H1 (cell line): ENCODE measurements around the gene ARHGAP24. TPM values are rescaled to one million over a fixed set of nuclear protein-coding genes. Genes with fewer than 3 reads are reported as not detected.

Experiments
- CTCF ChIA-PET: fragments of 300-600 bp; sonication (Branson Sonifier 250); formaldehyde crosslinking; loops from one replicate; lab custom pipeline; 2021; ENCODE audit not compliant: partially characterized antibody; lab: Charles Lee
- POLR2A ChIA-PET: fragments of 300-600 bp; sonication (Branson Sonifier 250); formaldehyde crosslinking; loops from one replicate; lab custom pipeline; 2021; ENCODE audit warnings: inconsistent platforms; ENCODE audit not compliant: partially characterized antibody; lab: Charles Lee
- DNase-seq, 2 experiments: peaks; one replicate each; pipeline versions ENCODE4 v3.0.0 to v3.0.0-alpha.2; 2010 to 2022; ENCODE audit warnings: low spot score in 2 of 2, low read depth in 1 of 2, mixed read lengths in 1 of 2
- FAIRE-seq: peaks from 2 replicates; lab custom pipeline; 2011; peaks lifted over from hg19 to GRCh38; lab: Jason Lieb, UNC
- H2AFZ ChIP-seq: 2 replicates; pipeline ENCODE4 v1.8.1; 2012; ENCODE audit warnings: low read length, inconsistent platforms
- H2AK5ac ChIP-seq: 2 replicates; pipeline ENCODE4 v1.6.1; 2013; ENCODE audit warnings: low read depth, low read length
- H2BK120ac ChIP-seq: replicated peaks from 2 replicates; pipeline ENCODE3; 2013; ENCODE audit warnings: low read depth, low read length, inconsistent platforms
- H2BK12ac ChIP-seq: 2 replicates; pipeline ENCODE4 v1.6.1; 2013; ENCODE audit warnings: low read depth, low read length
- H2BK15ac ChIP-seq: 2 replicates; pipeline ENCODE4 v1.6.1; 2013; ENCODE audit warnings: low read length
- H2BK20ac ChIP-seq: 2 replicates; pipeline ENCODE4 v1.6.1; 2013; ENCODE audit warnings: low read length
- H2BK5ac ChIP-seq: 2 replicates; pipeline ENCODE4 v1.6.1; 2013; ENCODE audit warnings: low read depth, low read length
- H3K14ac ChIP-seq: 2 replicates; pipeline ENCODE4 v1.6.1; 2013; ENCODE audit warnings: inconsistent platforms; ENCODE audit not compliant: insufficient read length
- H3K18ac ChIP-seq: 2 replicates; pipeline ENCODE4 v1.6.1; 2013; ENCODE audit warnings: low read length; ENCODE audit errors: extremely low read depth
- H3K23ac ChIP-seq: 2 replicates; pipeline ENCODE4 v1.6.1; 2013; ENCODE audit warnings: inconsistent platforms; ENCODE audit not compliant: insufficient read length
- H3K23me2 ChIP-seq: 2 replicates; pipeline ENCODE4 v1.6.1; 2013; ENCODE audit warnings: low read depth, low read length
- H3K27ac ChIP-seq: 2 replicates; pipeline ENCODE4 v1.6.1; 2011; ENCODE audit warnings: low read depth, low read length, inconsistent platforms
- H3K27me3 ChIP-seq, 4 experiments: replicated peaks in 1 of 4; 1 replicate in 1 of 4; 2 replicates in 3 of 4; pipeline versions ENCODE4 v1.6.1 to v1.8.1; 2011 to 2013; ENCODE audit warnings: low read length in 3 of 4, mild to moderate bottlenecking in 3 of 4, inconsistent platforms in 2 of 4, mixed read lengths in 2 of 4, moderate library complexity in 1 of 4; ENCODE audit not compliant: control insufficient read depth in 3 of 4, insufficient read depth in 3 of 4; ENCODE audit errors: extremely low read depth in 1 of 4
- H3K36me3 ChIP-seq, 4 experiments: 2 replicates each; pipeline versions ENCODE4 v1.6.1 to v1.8.1; 2011 to 2013; ENCODE audit warnings: mild to moderate bottlenecking in 4 of 4, low read length in 3 of 4, moderate library complexity in 2 of 4, control low read depth in 1 of 4, inconsistent platforms in 1 of 4; ENCODE audit not compliant: insufficient read depth in 4 of 4, control insufficient read depth in 2 of 4
- H3K4ac ChIP-seq: replicated peaks from 2 replicates; pipeline ENCODE3; 2013; ENCODE audit warnings: low read length, low read depth, mixed read lengths, inconsistent platforms; ENCODE audit not compliant: insufficient read length
- H3K4me1 ChIP-seq, 4 experiments: replicated peaks in 1 of 4; 1 replicate in 1 of 4; 2 replicates in 3 of 4; pipeline versions ENCODE4 v1.6.1 to v1.8.1; 2011 to 2013; ENCODE audit warnings: low read length in 3 of 4, inconsistent platforms in 2 of 4, mixed read lengths in 1 of 4; ENCODE audit not compliant: insufficient read depth in 4 of 4, control insufficient read depth in 3 of 4
- H3K4me2 ChIP-seq, 2 experiments: 2 replicates each; pipeline versions ENCODE4 v1.6.1 to v1.8.1; 2011 to 2013; ENCODE audit warnings: low read depth in 2 of 2, low read length in 2 of 2, control low read depth in 1 of 2, inconsistent platforms in 1 of 2, mild to moderate bottlenecking in 1 of 2; ENCODE audit not compliant: insufficient read depth in 1 of 2
- H3K4me3 ChIP-seq, 4 experiments: fragments of 200-600, 300-600 bp in 1 of 4; sonication (generic), shearing (Covaris generic), sonication (Bioruptor Twin) in 1 of 4; 2 replicates each; pipeline versions ENCODE4 v1.5.1 to v1.8.1; 2011 to 2016; ENCODE audit warnings: low read length in 4 of 4, low read depth in 3 of 4, control low read depth in 2 of 4, inconsistent platforms in 2 of 4, mild to moderate bottlenecking in 2 of 4, mixed read lengths in 1 of 4, moderate library complexity in 1 of 4; ENCODE audit not compliant: insufficient read depth in 2 of 4; ENCODE audit errors: extremely low read depth in 1 of 4
- H3K56ac ChIP-seq: replicated peaks from 2 replicates; pipeline ENCODE3; 2013; ENCODE audit warnings: low read depth, mild to moderate bottlenecking, mixed read lengths, low read length, inconsistent platforms; ENCODE audit not compliant: insufficient read length
- H3K79me1 ChIP-seq: 2 replicates; pipeline ENCODE4 v1.6.1; 2013; ENCODE audit warnings: low read depth, low read length, control low read depth
- H3K79me2 ChIP-seq, 2 experiments: 2 replicates each; pipeline versions ENCODE4 v1.6.1 to v1.8.1; 2012 to 2013; ENCODE audit warnings: low read length in 2 of 2, mild to moderate bottlenecking in 2 of 2, inconsistent platforms in 1 of 2; ENCODE audit not compliant: insufficient read depth in 2 of 2, control insufficient read depth in 1 of 2
- H3K9ac ChIP-seq, 4 experiments: replicated peaks in 1 of 4; 1 replicate in 1 of 4; 2 replicates in 3 of 4; pipeline versions ENCODE4 v1.6.1 to v1.8.1; 2011 to 2013; ENCODE audit warnings: low read depth in 3 of 4, low read length in 3 of 4, control low read depth in 2 of 4, mild to moderate bottlenecking in 2 of 4, moderate library complexity in 2 of 4, inconsistent platforms in 1 of 4; ENCODE audit errors: extremely low read depth in 1 of 4
- H3K9me3 ChIP-seq, 2 experiments: 2 replicates each; pipeline versions ENCODE4 v1.6.1 to v1.8.1; 2012 to 2013; ENCODE audit warnings: mild to moderate bottlenecking in 2 of 2, moderate library complexity in 2 of 2, control low read depth in 1 of 2, inconsistent platforms in 1 of 2, low read depth in 1 of 2, low read length in 1 of 2, mixed read lengths in 1 of 2; ENCODE audit not compliant: insufficient read depth in 2 of 2
- H4K20me1 ChIP-seq, 2 experiments: replicated peaks in 1 of 2; 2 replicates each; pipeline versions ENCODE3 to v1.8.1; 2011 to 2013; ENCODE audit warnings: inconsistent platforms in 2 of 2, low read length in 2 of 2, mild to moderate bottlenecking in 1 of 2; ENCODE audit not compliant: insufficient read depth in 2 of 2, control insufficient read depth in 1 of 2
- H4K5ac ChIP-seq: 2 replicates; pipeline ENCODE4 v1.6.1; 2013; ENCODE audit warnings: low read length, low read depth, mixed read lengths, inconsistent platforms; ENCODE audit not compliant: insufficient read length
- H4K8ac ChIP-seq: 2 replicates; pipeline ENCODE4 v1.8.0; 2013; ENCODE audit warnings: mild to moderate bottlenecking, moderate library complexity, low read length, inconsistent platforms; ENCODE audit not compliant: insufficient read depth; ENCODE audit errors: extremely low read depth
- H4K91ac ChIP-seq: replicated peaks from 2 replicates; pipeline ENCODE3; 2013; ENCODE audit warnings: low read length, mixed read lengths, inconsistent platforms; ENCODE audit not compliant: insufficient read length
- CHD2 ChIP-seq: IDR thresholded peaks from 2 replicates; pipeline ENCODE4 v1.6.1; 2012; ENCODE audit warnings: low read length, improper control_type of control experiment
- NANOG ChIP-seq: IDR thresholded peaks from 2 replicates; pipeline ENCODE4 v1.6.1; 2011; ENCODE audit warnings: low read length, low read depth, mild to moderate bottlenecking, inconsistent platforms; ENCODE audit not compliant: insufficient read depth, poor library complexity, severe bottlenecking
- SIN3A ChIP-seq, 2 experiments: IDR thresholded peaks in 1 of 2; conservative IDR thresholded peaks in 1 of 2; 2 replicates each; pipeline ENCODE4 v1.6.1; 2011 to 2012; ENCODE audit warnings: low read length in 2 of 2, improper control_type of control experiment in 1 of 2, low read depth in 1 of 2, mild to moderate bottlenecking in 1 of 2
- TBP ChIP-seq: IDR thresholded peaks from 2 replicates; pipeline ENCODE4 v1.6.1; 2011; ENCODE audit warnings: low read depth, low read length, improper control_type of control experiment
- TEAD4 ChIP-seq: IDR thresholded peaks from 2 replicates; pipeline ENCODE4 v1.6.1; 2012; ENCODE audit warnings: low read depth, low read length, inconsistent platforms, mixed read lengths
- WGBS, 2 experiments: shearing (Covaris generic) in 1 of 2; methylation state at CpG; one replicate each; pipeline versions ENCODE4 v1.1.6 to v1.1.7; 2013 to 2015; ENCODE audit warnings: low lambda C conversion rate in 2 of 2, mixed read lengths in 2 of 2, inconsistent platforms in 1 of 2, low coverage in 1 of 2, missing lambda C conversion rate in 1 of 2; ENCODE audit not compliant: insufficient replicate concordance in 2 of 2, insufficient coverage in 1 of 2, insufficient read length in 1 of 2; ENCODE audit errors: extremely low coverage in 1 of 2, missing lambda C conversion rate in 1 of 2; 5-methylcytosine and 5-hydroxymethylcytosine counted together
- polyA plus RNA-seq, 7 experiments: library from polyadenylated mRNA; depleted of rRNA in 3 of 7; stranded (reverse) in 5 of 7; unstranded in 2 of 7; fragments of >200 nt in 5 of 7; fragments of 200-250 nt in 2 of 7; gene quantifications; 1 replicate in 5 of 7; 2 replicates in 1 of 7; 4 replicates in 1 of 7; pipeline versions ENCODE4 v1.2.1 to v1.2.3, GENCODE V29; 2011 to 2013; ENCODE audit warnings: missing spikeins in 2 of 7, mixed read lengths in 2 of 7
- total RNA-seq: library from RNA; stranded (reverse); fragmentation: NEBNext Ultra II Directional; extraction: Animal tissue kit (Norgen Biotek cat#: 25700); gene quantifications from 2 replicates; pipeline ENCODE4 v1.2.1, GENCODE V29; 2021
- TF ChIP-seq, protein P1 (sequence below): IDR thresholded peaks from 2 replicates; pipeline ENCODE4 v1.6.1; 2012; ENCODE audit warnings: inconsistent platforms

Gene ARHGAP24
- total and polyA plus RNA-seq, 2 of the 8 experiments (the other 6 are each of a cell fraction or from before 2014, with no cell fraction given): 0.08 to 0.50 TPM

DNA sequence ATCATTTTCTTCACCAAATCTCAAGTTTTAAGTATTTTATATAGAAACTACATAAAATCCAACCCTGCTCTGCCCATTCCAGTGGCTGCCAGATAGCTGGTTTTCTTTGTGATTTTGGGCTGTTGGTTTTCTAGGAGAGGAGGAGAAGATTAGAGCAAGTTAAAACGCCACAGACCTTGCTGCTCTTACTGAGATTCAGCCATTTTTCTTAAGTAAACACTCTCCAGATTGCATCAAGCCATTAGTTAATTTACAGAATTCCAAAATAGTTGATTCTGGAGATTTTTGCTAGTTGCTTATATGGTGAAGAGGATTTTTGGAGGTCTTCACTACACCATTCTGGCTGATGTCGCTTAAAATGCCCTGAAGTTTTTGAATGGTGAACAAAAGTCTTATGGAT, 518.7 kb downstream of the ARHGAP24 start:
- Histone ChIP-seq H4K5ac (no peak overlapping the region), H3K4me3 (no peak overlapping the region), H4K91ac (no peak overlapping the region), H3K18ac (no peak overlapping the region), H3K79me1 (no peaks in the 10 kb centered on the region), H3K27ac (no peak overlapping the region), H3K14ac (no peak overlapping the region), H3K4me2 (no peak overlapping the region), H2BK20ac (no peak overlapping the region), H2AFZ (no peak overlapping the region), H2BK12ac (no peak overlapping the region), H3K23ac (no peak overlapping the region), H2BK5ac (no peak overlapping the region), H4K20me1 (no peaks in the 10 kb centered on the region), H3K9ac (no peak overlapping the region), H2AK5ac (no peak overlapping the region), H3K79me2 (no peaks in the 10 kb centered on the region), H3K9me3 (no peaks in the 10 kb centered on the region), H3K27me3 (no peaks in the 10 kb centered on the region), H2BK120ac (no peak overlapping the region), H3K36me3 (no peaks in the 10 kb centered on the region; a peak in 1 of 8 replicates), H3K4me1 (no peaks in the 10 kb centered on the region), H3K23me2 (no peaks in the 10 kb centered on the region), H3K56ac (no peak overlapping the region), H4K8ac (no peak overlapping the region), H3K4ac (no peak overlapping the region), H2BK15ac (no peak overlapping the region)
- no peak for FAIRE-seq
- POLR2A ChIA-PET: no interaction called here
- no peak for DNase-seq
- 88% methylated on average over 2 of the region's 2 CpGs; no CpG with 5 or more reads in 1 of the 2 experiments for WGBS, 2 experiments
- CTCF ChIA-PET: no interaction called here
- no peak for TF ChIP-seq NANOG
- TF ChIP-seq TBP: no peak
- TF ChIP-seq, protein P1, sequence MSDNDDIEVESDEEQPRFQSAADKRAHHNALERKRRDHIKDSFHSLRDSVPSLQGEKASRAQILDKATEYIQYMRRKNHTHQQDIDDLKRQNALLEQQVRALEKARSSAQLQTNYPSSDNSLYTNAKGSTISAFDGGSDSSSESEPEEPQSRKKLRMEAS: no peak
- TF ChIP-seq CHD2: no peak
- TF ChIP-seq SIN3A (conservative IDR thresholded peaks at IDR 0.05 in 1 of 2, IDR thresholded peaks at IDR 0.05 in 1 of 2; ENCODE audit: low read depth in 1 of 2, low read length in 2 of 2): no peak
- no peak for TF ChIP-seq TEAD4
